ENCODE measurements around the gene PTPRT.

Gene PTPRT

DNA sequence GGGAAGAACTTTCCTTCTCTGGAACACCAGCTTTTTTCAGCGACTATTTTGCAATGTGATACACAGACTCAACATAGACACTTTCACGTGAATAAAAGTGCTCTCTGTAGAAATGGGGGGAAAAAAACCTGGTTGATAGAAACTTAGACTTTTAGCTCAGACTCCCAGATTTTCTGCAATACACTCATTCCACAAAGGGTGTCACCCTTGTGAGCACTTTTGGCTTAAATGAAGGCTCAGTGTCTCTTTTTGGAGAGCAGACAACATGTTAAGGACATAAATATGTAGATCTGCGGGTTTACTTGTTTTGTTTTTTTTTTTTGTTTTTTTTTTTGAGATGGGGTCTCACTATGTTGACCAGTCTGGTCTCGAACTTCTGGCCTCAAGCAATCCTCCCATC is 579.6 kb downstream of the PTPRT start:
- CTCF ChIA-PET: interaction anchor here (0.5 kb wide), 1 partner anchor 1296 kb away, joined by 3 read pairs; no protein-coding TSS in a partner anchor
- TF ChIP-seq ARNT (IDR thresholded peaks at IDR 0.05) (no peak), FOXK2 (IDR thresholded peaks at IDR 0.05) (no peak), FOXA1 (IDR thresholded peaks at IDR 0.05) (no peak), ZNF384 (IDR thresholded peaks at IDR 0.05) (no peak), L3MBTL2 (conservative IDR thresholded peaks at IDR 0.05) (no peak), PKNOX1 (IDR thresholded peaks at IDR 0.05) (no peak), TARDBP (IDR thresholded peaks at IDR 0.05) (no peak), NFRKB (IDR thresholded peaks at IDR 0.05) (no peak), ELF4 (IDR thresholded peaks at IDR 0.05) (no peak), BHLHE40 (IDR thresholded peaks at IDR 0.05; ENCODE audit: borderline replicate concordance) (no peak), LEF1 (IDR thresholded peaks at IDR 0.05; ENCODE audit: borderline replicate concordance) (no peak), HDGF (IDR thresholded peaks at IDR 0.05; ENCODE audit: borderline replicate concordance) (no peak), SP1 (IDR thresholded peaks at IDR 0.05) (no peak), SUZ12 (IDR thresholded peaks at IDR 0.05) (no peak), CTBP1 (IDR thresholded peaks at IDR 0.05; ENCODE audit: borderline replicate concordance) (no peak), FOXM1 (IDR thresholded peaks at IDR 0.05; ENCODE audit: borderline replicate concordance) (no peak)
- POLR2A ChIA-PET: no interaction called here
- no peak for DNase-seq (ENCODE audit: extremely low spot score)

- CTCF ChIA-PET: interaction anchor here (0.5 kb wide), 1 partner anchor 1296 kb away, joined by 3 read pairs; no protein-coding TSS in a partner anchor
- no peak for DNase-seq (ENCODE audit: extremely low spot score)
- TF ChIP-seq ARNT (IDR thresholded peaks at IDR 0.05): no peak
- no peak for TF ChIP-seq LEF1 (IDR thresholded peaks at IDR 0.05; ENCODE audit: borderline replicate concordance)
- TF ChIP-seq ZNF384 (IDR thresholded peaks at IDR 0.05): no peak
- TF ChIP-seq NFRKB (IDR thresholded peaks at IDR 0.05): no peak
- no peak for TF ChIP-seq FOXK2 (IDR thresholded peaks at IDR 0.05)
- no peak for TF ChIP-seq TARDBP (IDR thresholded peaks at IDR 0.05)
- TF ChIP-seq SP1 (IDR thresholded peaks at IDR 0.05): no peak
- TF ChIP-seq BHLHE40 (IDR thresholded peaks at IDR 0.05; ENCODE audit: borderline replicate concordance): no peak
- no peak for TF ChIP-seq SUZ12 (IDR thresholded peaks at IDR 0.05)
- POLR2A ChIA-PET: no interaction called here
Measured at GRCh38 chr20:42609618-42610017, 580.1 kb downstream of the PTPRT start.

DNA sequence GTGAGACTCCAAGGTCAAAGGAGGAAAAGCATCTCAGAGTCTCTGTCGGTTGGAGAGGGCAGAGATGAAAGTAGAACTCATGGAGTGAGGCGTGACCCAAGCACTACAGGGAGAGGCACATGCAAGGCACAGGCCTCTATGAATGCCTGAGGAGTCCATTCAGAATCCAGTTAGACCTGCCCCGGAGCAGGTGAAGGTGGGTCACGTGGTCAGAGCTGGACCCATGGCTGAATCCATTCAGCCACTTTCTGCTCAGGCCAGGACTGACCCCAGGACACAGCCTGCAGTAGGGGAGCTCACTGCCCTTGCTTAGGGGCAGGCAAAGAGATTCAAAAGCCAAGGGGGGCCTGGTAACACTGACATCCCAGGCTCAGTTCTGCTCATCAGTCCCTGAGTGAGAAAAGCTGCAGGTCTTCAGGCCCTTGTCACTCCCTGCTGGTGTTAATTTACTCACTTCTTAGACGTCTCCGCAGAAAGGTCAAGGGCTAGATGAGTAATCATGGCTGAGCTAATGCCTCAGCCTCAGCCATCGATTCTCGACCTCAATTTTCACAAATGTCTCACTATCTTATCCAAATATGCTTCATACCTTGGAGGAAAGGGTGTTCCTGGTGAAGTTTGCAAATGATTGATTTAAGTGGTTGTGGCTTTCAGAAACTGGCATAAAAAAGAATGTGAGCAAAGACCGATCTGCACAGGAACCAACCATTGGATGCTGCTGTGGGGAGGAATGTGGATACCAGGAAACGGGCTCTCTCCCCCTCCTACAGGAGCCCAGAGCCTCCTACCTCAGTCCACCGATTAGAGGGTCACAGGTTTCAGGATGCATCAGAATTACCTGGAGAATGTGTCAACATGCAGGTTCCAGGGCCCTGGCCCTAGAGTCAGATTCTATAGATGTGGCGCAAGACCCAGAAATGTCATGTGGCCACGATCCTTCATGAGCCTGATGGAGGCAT is 584.4 kb downstream of the PTPRT start:
- no peak for DNase-seq (ENCODE audit: extremely low spot score)
- CTCF ChIA-PET: no interaction called here
- TF ChIP-seq NFRKB (IDR thresholded peaks at IDR 0.05) (no peak), CTBP1 (IDR thresholded peaks at IDR 0.05; ENCODE audit: borderline replicate concordance) (no peak), PKNOX1 (IDR thresholded peaks at IDR 0.05) (no peak), ELF4 (IDR thresholded peaks at IDR 0.05) (no peak), L3MBTL2 (conservative IDR thresholded peaks at IDR 0.05) (no peak), FOXK2 (IDR thresholded peaks at IDR 0.05) (no peak), ARNT (IDR thresholded peaks at IDR 0.05) (no peak), BHLHE40 (IDR thresholded peaks at IDR 0.05; ENCODE audit: borderline replicate concordance) (no peak), TARDBP (IDR thresholded peaks at IDR 0.05) (no peak), FOXM1 (IDR thresholded peaks at IDR 0.05; ENCODE audit: borderline replicate concordance) (no peak), FOXA1 (IDR thresholded peaks at IDR 0.05) (no peak), ZNF384 (IDR thresholded peaks at IDR 0.05) (no peak), LEF1 (IDR thresholded peaks at IDR 0.05; ENCODE audit: borderline replicate concordance) (no peak), SUZ12 (IDR thresholded peaks at IDR 0.05) (no peak), SP1 (IDR thresholded peaks at IDR 0.05) (no peak), HDGF (IDR thresholded peaks at IDR 0.05; ENCODE audit: borderline replicate concordance) (no peak)
- POLR2A ChIA-PET: no interaction called here

- POLR2A ChIA-PET: no interaction called here
- CTCF ChIA-PET: no interaction called here
- TF ChIP-seq HDGF (IDR thresholded peaks at IDR 0.05; ENCODE audit: borderline replicate concordance) (no peak), L3MBTL2 (conservative IDR thresholded peaks at IDR 0.05) (no peak), TARDBP (IDR thresholded peaks at IDR 0.05) (no peak), FOXM1 (IDR thresholded peaks at IDR 0.05; ENCODE audit: borderline replicate concordance) (no peak), BHLHE40 (IDR thresholded peaks at IDR 0.05; ENCODE audit: borderline replicate concordance) (no peak), ELF4 (IDR thresholded peaks at IDR 0.05) (no peak), CTBP1 (IDR thresholded peaks at IDR 0.05; ENCODE audit: borderline replicate concordance) (no peak), SUZ12 (IDR thresholded peaks at IDR 0.05) (no peak), SP1 (IDR thresholded peaks at IDR 0.05) (no peak), ARNT (IDR thresholded peaks at IDR 0.05) (no peak), LEF1 (IDR thresholded peaks at IDR 0.05; ENCODE audit: borderline replicate concordance) (no peak), PKNOX1 (IDR thresholded peaks at IDR 0.05) (no peak)
- no peak for DNase-seq (ENCODE audit: extremely low spot score)
Measured at GRCh38 chr20:42603655-42604054, 586.1 kb downstream of the PTPRT start.

DNA sequence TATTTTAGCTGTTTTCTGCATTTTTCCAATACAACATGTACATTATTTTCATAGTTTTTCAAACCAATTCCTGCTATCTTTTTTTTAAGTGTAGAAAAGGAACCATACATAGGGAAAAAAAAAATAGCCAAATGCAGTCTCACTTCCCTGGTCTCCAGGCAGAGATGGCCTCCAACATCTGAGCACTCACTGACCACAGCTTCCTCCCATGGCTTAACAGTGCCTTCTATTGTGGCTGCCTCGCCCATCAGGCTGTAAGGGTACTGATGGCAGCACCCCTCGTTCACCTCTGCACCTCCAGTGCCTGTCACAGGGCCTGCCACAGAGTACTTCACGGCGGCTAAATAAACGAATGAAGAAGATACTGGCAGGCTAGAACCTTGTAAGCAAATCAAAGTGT is 591.1 kb downstream of the PTPRT start:
- ChIA-PET CTCF (no interaction called here), POLR2A (no interaction called here)
- no peak for DNase-seq (ENCODE audit: extremely low spot score)
- no peak for TF ChIP-seq HDGF (IDR thresholded peaks at IDR 0.05; ENCODE audit: borderline replicate concordance)
- TF ChIP-seq LEF1 (IDR thresholded peaks at IDR 0.05; ENCODE audit: borderline replicate concordance): no peak
- no peak for TF ChIP-seq SP1 (IDR thresholded peaks at IDR 0.05)
- no peak for TF ChIP-seq ARNT (IDR thresholded peaks at IDR 0.05)
- TF ChIP-seq PKNOX1 (IDR thresholded peaks at IDR 0.05): no peak
- TF ChIP-seq ELF4 (IDR thresholded peaks at IDR 0.05): no peak
- TF ChIP-seq FOXK2 (IDR thresholded peaks at IDR 0.05): no peak
- no peak for TF ChIP-seq TARDBP (IDR thresholded peaks at IDR 0.05)
- TF ChIP-seq CTBP1 (IDR thresholded peaks at IDR 0.05; ENCODE audit: borderline replicate concordance): no peak
- TF ChIP-seq ZNF384 (IDR thresholded peaks at IDR 0.05): no peak
- TF ChIP-seq BHLHE40 (IDR thresholded peaks at IDR 0.05; ENCODE audit: borderline replicate concordance): no peak
- no peak for TF ChIP-seq SUZ12 (IDR thresholded peaks at IDR 0.05)
